ENCODE results near the gene ITGAX. TPM values are rescaled to one million over a fixed set of nuclear protein-coding genes. Genes with fewer than 3 reads are reported as not detected.

ITGAX gene
- polyA plus RNA-seq, 2 donors, result 1.1 to 1.5 TPM

DNA sequence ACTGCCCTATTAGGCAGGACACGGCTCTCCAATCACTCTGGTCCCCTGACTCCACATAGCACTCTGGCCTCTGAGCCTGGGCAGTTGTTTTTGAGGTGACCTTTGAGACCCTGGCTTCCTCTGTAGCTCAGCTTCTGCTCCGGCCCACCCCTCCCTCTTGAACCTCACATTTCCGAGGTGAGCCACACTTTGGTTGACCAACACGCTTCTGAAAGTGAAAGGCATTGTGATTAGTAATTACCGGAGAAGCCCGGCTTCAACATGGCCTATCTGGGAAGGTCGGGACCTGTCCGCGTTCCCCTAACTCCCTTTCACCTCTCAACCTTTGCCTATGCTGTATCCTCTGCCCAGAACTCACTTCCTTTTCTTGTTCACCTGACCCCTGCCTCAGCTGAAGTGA lies 10.3 kb upstream of the ITGAX start:
- Histone ChIP-seq H3K27me3 (ENCODE audit: control insufficient read depth in 1 of 2, insufficient read depth in 2 of 2, low read length in 2 of 2) (no peaks in the 10 kb centered on the region), H3K4me3 (ENCODE audit: low read depth in 1 of 2, low read length in 2 of 2) (no peak overlapping the region), H3K9me3 (ENCODE audit: control insufficient read depth in 2 of 2, insufficient read depth in 1 of 2, low read depth in 1 of 2, low read length in 1 of 2) (no peaks in the 10 kb centered on the region), H3K27ac (ENCODE audit: low read depth in 2 of 2, low read length in 1 of 2) (no peak overlapping the region), H3K4me1 (ENCODE audit: control insufficient read depth in 2 of 2, insufficient read depth in 2 of 2, low read length in 1 of 2) (no peaks in the 10 kb centered on the region), H3K36me3 (ENCODE audit: control insufficient read depth in 2 of 2, insufficient read depth in 2 of 2, low read length in 1 of 2) (no peaks in the 10 kb centered on the region)
- WGBS, 2 donors, result 66 to 67% methylated on average over 9 of the region's 9 CpGs

GRCh38 chr16:31347445-31347844 lies 7.5 kb upstream of the ITGAX start:
- Histone ChIP-seq H3K9me3 (ENCODE audit: control insufficient read depth in 2 of 2, insufficient read depth in 1 of 2, low read depth in 1 of 2, low read length in 1 of 2) (no peaks in the 10 kb centered on the region), H3K36me3 (ENCODE audit: control insufficient read depth in 2 of 2, insufficient read depth in 2 of 2, low read length in 1 of 2) (no peaks in the 10 kb centered on the region), H3K4me3 (ENCODE audit: low read depth in 1 of 2, low read length in 2 of 2) (no peak overlapping the region), H3K27ac (ENCODE audit: low read depth in 2 of 2, low read length in 1 of 2) (no peak overlapping the region), H3K27me3 (ENCODE audit: control insufficient read depth in 1 of 2, insufficient read depth in 2 of 2, low read length in 2 of 2) (no peaks in the 10 kb centered on the region), H3K4me1 (ENCODE audit: control insufficient read depth in 2 of 2, insufficient read depth in 2 of 2, low read length in 1 of 2) (no peaks in the 10 kb centered on the region)
- WGBS, 2 donors, result 75% methylated on average over 5 of the region's 5 CpGs

DNA sequence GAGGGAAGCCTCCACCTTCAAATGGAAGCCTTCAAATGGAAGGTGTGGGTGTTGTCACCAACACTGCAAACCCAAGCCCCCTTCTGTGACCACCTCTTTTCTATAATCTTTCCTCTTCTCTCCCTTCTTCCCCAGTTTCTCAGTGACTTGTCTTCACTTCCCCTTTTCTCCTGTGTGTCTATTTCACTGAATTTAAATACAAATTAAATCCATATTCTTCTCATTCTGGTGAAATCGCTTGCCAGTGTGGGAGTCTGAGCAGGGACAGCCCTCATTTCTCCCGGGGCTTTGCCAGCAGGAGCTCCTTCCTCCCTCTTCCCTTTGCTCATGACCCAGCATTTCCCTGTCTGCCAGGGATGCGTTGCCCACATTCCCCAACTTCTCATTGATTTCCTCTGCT lies 6.4 kb upstream of the ITGAX start:
- Histone ChIP-seq H3K4me1 (ENCODE audit: control insufficient read depth in 2 of 2, insufficient read depth in 2 of 2, low read length in 1 of 2) (no peaks in the 10 kb centered on the region), H3K36me3 (ENCODE audit: control insufficient read depth in 2 of 2, insufficient read depth in 2 of 2, low read length in 1 of 2) (no peaks in the 10 kb centered on the region), H3K27ac (ENCODE audit: low read depth in 2 of 2, low read length in 1 of 2) (no peak overlapping the region), H3K27me3 (ENCODE audit: control insufficient read depth in 1 of 2, insufficient read depth in 2 of 2, low read length in 2 of 2) (no peaks in the 10 kb centered on the region), H3K9me3 (ENCODE audit: control insufficient read depth in 2 of 2, insufficient read depth in 1 of 2, low read depth in 1 of 2, low read length in 1 of 2) (no peaks in the 10 kb centered on the region), H3K4me3 (ENCODE audit: low read depth in 1 of 2, low read length in 2 of 2) (no peak overlapping the region)
- 39 to 47% methylated on average over 3 of the region's 3 CpGs for WGBS, 2 donors

- Histone ChIP-seq H3K4me3 (ENCODE audit: low read depth in 1 of 2, low read length in 2 of 2) (no peak overlapping the region), H3K27me3 (ENCODE audit: control insufficient read depth in 1 of 2, insufficient read depth in 2 of 2, low read length in 2 of 2) (no peaks in the 10 kb centered on the region), H3K36me3 (ENCODE audit: control insufficient read depth in 2 of 2, insufficient read depth in 2 of 2, low read length in 1 of 2) (no peaks in the 10 kb centered on the region), H3K27ac (ENCODE audit: low read depth in 2 of 2, low read length in 1 of 2) (peak overlapping the region in 1 of 2 donors; percentile 3), H3K4me1 (ENCODE audit: control insufficient read depth in 2 of 2, insufficient read depth in 2 of 2, low read length in 1 of 2) (no peaks in the 10 kb centered on the region), H3K9me3 (ENCODE audit: control insufficient read depth in 2 of 2, insufficient read depth in 1 of 2, low read depth in 1 of 2, low read length in 1 of 2) (no peaks in the 10 kb centered on the region)
- 77 to 78% methylated on average over 12 of the region's 12 CpGs for WGBS, 2 donors
Observed at GRCh38 chr16:31350275-31351005, 4.5 kb upstream of the ITGAX start.

GRCh38 chr16:31351246-31351941 lies 3.6 kb upstream of the ITGAX start:
- Histone ChIP-seq H3K36me3 (ENCODE audit: control insufficient read depth in 2 of 2, insufficient read depth in 2 of 2, low read length in 1 of 2) (no peaks in the 10 kb centered on the region), H3K4me3 (ENCODE audit: low read depth in 1 of 2, low read length in 2 of 2) (no peak overlapping the region), H3K27me3 (ENCODE audit: control insufficient read depth in 1 of 2, insufficient read depth in 2 of 2, low read length in 2 of 2) (no peaks in the 10 kb centered on the region), H3K9me3 (ENCODE audit: control insufficient read depth in 2 of 2, insufficient read depth in 1 of 2, low read depth in 1 of 2, low read length in 1 of 2) (no peaks in the 10 kb centered on the region), H3K4me1 (ENCODE audit: control insufficient read depth in 2 of 2, insufficient read depth in 2 of 2, low read length in 1 of 2) (no peaks in the 10 kb centered on the region), H3K27ac (ENCODE audit: low read depth in 2 of 2, low read length in 1 of 2) (no peak overlapping the region)
- 70 to 77% methylated on average over 19 of the region's 19 CpGs for WGBS, 2 donors

GRCh38 chr16:31351942-31352325 lies 3.0 kb upstream of the ITGAX start:
- Histone ChIP-seq H3K27ac (ENCODE audit: low read depth in 2 of 2, low read length in 1 of 2) (no peak overlapping the region), H3K4me1 (ENCODE audit: control insufficient read depth in 2 of 2, insufficient read depth in 2 of 2, low read length in 1 of 2) (no peaks in the 10 kb centered on the region), H3K9me3 (ENCODE audit: control insufficient read depth in 2 of 2, insufficient read depth in 1 of 2, low read depth in 1 of 2, low read length in 1 of 2) (no peaks in the 10 kb centered on the region), H3K27me3 (ENCODE audit: control insufficient read depth in 1 of 2, insufficient read depth in 2 of 2, low read length in 2 of 2) (no peaks in the 10 kb centered on the region), H3K36me3 (ENCODE audit: control insufficient read depth in 2 of 2, insufficient read depth in 2 of 2, low read length in 1 of 2) (no peaks in the 10 kb centered on the region), H3K4me3 (ENCODE audit: low read depth in 1 of 2, low read length in 2 of 2) (no peak overlapping the region)
- 43 to 48% methylated on average over 6 of the region's 6 CpGs for WGBS, 2 donors

DNA sequence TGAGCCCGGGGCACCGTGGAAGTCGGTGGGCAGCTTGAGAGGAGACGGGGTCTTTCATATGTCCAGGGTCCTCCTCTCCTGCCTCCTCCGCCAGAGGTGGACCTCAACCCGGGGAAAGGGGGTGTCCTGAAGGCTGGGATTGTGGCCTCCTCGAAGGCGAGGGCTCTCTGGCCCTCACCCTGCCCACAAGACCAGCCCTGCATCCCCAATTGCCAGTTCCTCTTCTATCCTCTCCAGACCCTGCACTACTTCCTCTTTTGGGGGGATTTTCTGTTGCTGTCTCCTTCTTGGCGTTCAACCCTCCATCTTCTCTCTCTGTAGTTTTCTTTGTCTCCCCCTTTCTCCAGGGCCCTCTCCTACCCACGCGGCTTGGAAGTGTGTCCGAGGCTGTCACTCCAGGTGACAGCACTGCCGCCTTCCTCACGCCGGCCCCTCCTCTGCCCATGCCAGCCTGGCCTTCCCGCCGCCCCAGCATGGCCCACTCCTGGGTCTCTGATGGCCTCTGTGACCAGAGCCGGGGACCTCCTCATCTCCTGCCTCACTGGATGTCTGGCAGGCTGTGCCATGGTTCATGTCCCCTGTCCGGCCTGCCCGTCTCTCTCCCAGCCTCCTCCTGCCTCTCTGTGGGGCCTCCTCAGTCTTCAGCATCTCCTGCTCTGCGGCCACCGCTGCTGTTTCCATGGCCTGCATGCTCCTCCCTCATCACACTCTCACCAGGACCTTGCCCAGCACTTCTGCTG lies 2.4 kb upstream of the ITGAX start:
- no peaks in the 10 kb centered on the region for H3K9me3 ChIP-seq (ENCODE audit: control insufficient read depth in 2 of 2, insufficient read depth in 1 of 2, low read depth in 1 of 2, low read length in 1 of 2)
- H3K27ac ChIP-seq (ENCODE audit: low read depth in 2 of 2, low read length in 1 of 2), result peak overlapping the region in 1 of 2 donors; percentile 0
- H3K4me1 ChIP-seq (ENCODE audit: control insufficient read depth in 2 of 2, insufficient read depth in 2 of 2, low read length in 1 of 2), result no peaks in the 10 kb centered on the region
- H3K27me3 ChIP-seq (ENCODE audit: control insufficient read depth in 1 of 2, insufficient read depth in 2 of 2, low read length in 2 of 2), result no peaks in the 10 kb centered on the region
- WGBS, 2 donors, result 86 to 90% methylated on average over 21 to 22 of the region's 22 CpGs
- H3K4me3 ChIP-seq (ENCODE audit: low read depth in 1 of 2, low read length in 2 of 2), result no peak overlapping the region
- H3K36me3 ChIP-seq (ENCODE audit: control insufficient read depth in 2 of 2, insufficient read depth in 2 of 2, low read length in 1 of 2), result no peaks in the 10 kb centered on the region

- H3K4me1 ChIP-seq (ENCODE audit: control insufficient read depth in 2 of 2, insufficient read depth in 2 of 2, low read length in 1 of 2), result no peaks in the 10 kb centered on the region
- no peaks in the 10 kb centered on the region for H3K36me3 ChIP-seq (ENCODE audit: control insufficient read depth in 2 of 2, insufficient read depth in 2 of 2, low read length in 1 of 2)
- no peaks in the 10 kb centered on the region for H3K27me3 ChIP-seq (ENCODE audit: control insufficient read depth in 1 of 2, insufficient read depth in 2 of 2, low read length in 2 of 2)
- no peak overlapping the region for H3K27ac ChIP-seq (ENCODE audit: low read depth in 2 of 2, low read length in 1 of 2)
- WGBS, 2 donors, result 76 to 78% methylated on average over 14 of the region's 14 CpGs
- H3K4me3 ChIP-seq (ENCODE audit: low read depth in 1 of 2, low read length in 2 of 2), result no peak overlapping the region
- H3K9me3 ChIP-seq (ENCODE audit: control insufficient read depth in 2 of 2, insufficient read depth in 1 of 2, low read depth in 1 of 2, low read length in 1 of 2), result no peaks in the 10 kb centered on the region
Observed at GRCh38 chr16:31355431-31356100, 590 bp downstream of the ITGAX start.

- no peaks in the 10 kb centered on the region for H3K9me3 ChIP-seq (ENCODE audit: control insufficient read depth in 2 of 2, insufficient read depth in 1 of 2, low read depth in 1 of 2, low read length in 1 of 2)
- H3K27ac ChIP-seq (ENCODE audit: low read depth in 2 of 2, low read length in 1 of 2), result no peak overlapping the region
- no peaks in the 10 kb centered on the region for H3K27me3 ChIP-seq (ENCODE audit: control insufficient read depth in 1 of 2, insufficient read depth in 2 of 2, low read length in 2 of 2)
- H3K36me3 ChIP-seq (ENCODE audit: control insufficient read depth in 2 of 2, insufficient read depth in 2 of 2, low read length in 1 of 2), result no peaks in the 10 kb centered on the region
- 67% methylated on average over 28 of the region's 28 CpGs for WGBS, 2 donors
- no peaks in the 10 kb centered on the region for H3K4me1 ChIP-seq (ENCODE audit: control insufficient read depth in 2 of 2, insufficient read depth in 2 of 2, low read length in 1 of 2)
- no peak overlapping the region for H3K4me3 ChIP-seq (ENCODE audit: low read depth in 1 of 2, low read length in 2 of 2)
Observed at GRCh38 chr16:31356566-31357323, 1.8 kb downstream of the ITGAX start.

All from esophagus (tissue), 2 donors.